WTC11 (cell line): ENCODE data around the gene TWIST2. TPM values are rescaled to one million over a fixed set of nuclear protein-coding genes. Genes with fewer than 3 reads are reported as not detected.

ENCODE experiments used
- ATAC-seq: fragments of 200-7000 bp; cut with Tn5 transposase; 2 replicates; pipeline ENCODE4 v1.10.0; 2021; ENCODE audit warnings: mild to moderate bottlenecking, moderate library complexity
- CTCF ChIA-PET: fragments of 300-600 bp; sonication (Branson Sonifier 250); formaldehyde crosslinking; loops from one replicate; lab custom pipeline; 2021; ENCODE audit warnings: antibody characterized with exemption; lab: Charles Lee
- POLR2A ChIA-PET: fragments of 350-600 bp; sonication (Branson Sonifier 250); formaldehyde crosslinking; loops from one replicate; lab custom pipeline; 2021; ENCODE audit warnings: antibody characterized with exemption; lab: Charles Lee
- DNase-seq: peaks from one replicate; pipeline ENCODE4 v3.0.0; 2021; ENCODE audit warnings: low spot score
- H3K27ac Mint-ChIP-seq: 2 replicates; pipeline ENCODE4 v1.8.0; 2021; ENCODE audit warnings: mixed read lengths
- H3K27me3 Mint-ChIP-seq: 2 replicates; pipeline ENCODE4 v1.8.0; 2021; ENCODE audit warnings: low read depth, mild to moderate bottlenecking, moderate library complexity, mixed read lengths
- H3K36me3 Mint-ChIP-seq: 2 replicates; pipeline ENCODE4 v1.8.0; 2021; ENCODE audit warnings: mixed read lengths
- H3K4me1 Mint-ChIP-seq: 2 replicates; pipeline ENCODE4 v1.8.0; 2022; ENCODE audit warnings: mixed read lengths
- H3K4me3 Mint-ChIP-seq: 2 replicates; pipeline ENCODE4 v1.8.0; 2021; ENCODE audit warnings: mild to moderate bottlenecking, moderate library complexity, mixed read lengths
- H3K9me3 Mint-ChIP-seq: 2 replicates; pipeline ENCODE4 v1.8.0; 2021; ENCODE audit warnings: mixed read lengths
- CDX4 ChIP-seq: fragments of 250-450 bp; sonication (Bioruptor Pico); IDR thresholded peaks from 2 replicates; pipeline ENCODE4 v1.9.0; 2021; ENCODE audit warnings: moderate library complexity, mild to moderate bottlenecking, inconsistent platforms, borderline replicate concordance
- CTCF ChIP-seq: fragments of 200-600 bp; IDR thresholded peaks from 2 replicates; pipeline ENCODE4 v1.8.0; 2022; ENCODE audit warnings: antibody characterized with exemption
- FOXP4 ChIP-seq: sonication (generic); formaldehyde crosslinking; IDR thresholded peaks from 2 replicates; pipeline ENCODE4 v1.8.0; 2022; ENCODE audit warnings: mild to moderate bottlenecking, missing genetic modification reagents
- GABPB1 ChIP-seq: sonication (generic); formaldehyde crosslinking; IDR thresholded peaks from 2 replicates; pipeline ENCODE4 v1.8.1; 2023; ENCODE audit warnings: mild to moderate bottlenecking, missing genetic modification reagents
- GRHL2 ChIP-seq: fragments of 250-450 bp; sonication (Bioruptor Pico); IDR thresholded peaks from 2 replicates; pipeline ENCODE4 v1.8.0; 2022; ENCODE audit warnings: mild to moderate bottlenecking, moderate library complexity; ENCODE audit not compliant: insufficient replicate concordance, severe bottlenecking
- HMGA2 ChIP-seq: fragments of 250-450 bp; sonication (Bioruptor Pico); IDR thresholded peaks from 2 replicates; pipeline ENCODE4 v1.4.0; 2021; ENCODE audit warnings: mild to moderate bottlenecking, moderate library complexity
- IRF1 ChIP-seq: sonication (generic); formaldehyde crosslinking; IDR thresholded peaks from 2 replicates; pipeline ENCODE4 v1.8.0; 2023; ENCODE audit warnings: missing genetic modification reagents
- NFYB ChIP-seq: sonication (generic); formaldehyde crosslinking; conservative IDR thresholded peaks from 2 replicates; pipeline ENCODE4 v1.8.0; 2022; ENCODE audit warnings: low read depth, missing genetic modification reagents
- NR2C2 ChIP-seq: sonication (generic); formaldehyde crosslinking; IDR thresholded peaks from 2 replicates; pipeline ENCODE4 v1.8.0; 2022; ENCODE audit warnings: mild to moderate bottlenecking, missing genetic modification reagents
- PRDM15 ChIP-seq: sonication (generic); formaldehyde crosslinking; IDR thresholded peaks from 2 replicates; pipeline ENCODE4 v1.8.0; 2022; ENCODE audit warnings: missing genetic modification reagents
- SP1 ChIP-seq: sonication (generic); formaldehyde crosslinking; conservative IDR thresholded peaks from 2 replicates; pipeline ENCODE4 v1.8.1; 2022; ENCODE audit warnings: missing genetic modification reagents
- STAT6 ChIP-seq: sonication (generic); formaldehyde crosslinking; conservative IDR thresholded peaks from 2 replicates; pipeline ENCODE4 v1.8.1; 2023; ENCODE audit warnings: mild to moderate bottlenecking, low read depth, missing genetic modification reagents, moderate library complexity
- USF1 ChIP-seq: sonication (generic); formaldehyde crosslinking; IDR thresholded peaks from 2 replicates; pipeline ENCODE4 v1.8.0; 2022; ENCODE audit warnings: mild to moderate bottlenecking, missing genetic modification reagents
- ZNF219 ChIP-seq: sonication (generic); formaldehyde crosslinking; IDR thresholded peaks from 2 replicates; pipeline ENCODE4 v1.8.0; 2023; ENCODE audit warnings: missing genetic modification reagents, mild to moderate bottlenecking, borderline replicate concordance
- ZNF263 ChIP-seq: sonication (generic); formaldehyde crosslinking; IDR thresholded peaks from 2 replicates; pipeline ENCODE4 v1.8.1; 2022; ENCODE audit warnings: low read depth, mild to moderate bottlenecking, moderate library complexity, missing genetic modification reagents
- ZNF512 ChIP-seq: sonication (generic); formaldehyde crosslinking; IDR thresholded peaks from 2 replicates; pipeline ENCODE4 v1.8.1; 2022; ENCODE audit warnings: missing genetic modification reagents, borderline replicate concordance
- ZSCAN18 ChIP-seq: fragments of 250-450 bp; sonication (Bioruptor Pico); IDR thresholded peaks from 2 replicates; pipeline ENCODE4 v2.1.2; 2022; ENCODE audit warnings: mild to moderate bottlenecking, moderate library complexity
- total RNA-seq: library from RNA; stranded (reverse); gene quantifications from 3 replicates; pipeline ENCODE4 v1.2.3, GENCODE V29; 2021

TWIST2 gene
- total RNA-seq, 1 experiment from 2014 or later, result 5.7 TPM

- Mint-ChIP-seq H3K9me3 (0 out of 2 replicates have a peak, but pooled peaks cover 3% of the 10 kb centered on the region), H3K27me3 (no peaks in the 10 kb centered on the region), H3K4me1 (no peaks in the 10 kb centered on the region)
- POLR2A ChIA-PET, result no interaction called here
- CTCF ChIA-PET, result no interaction called here
- no peak for DNase-seq
- no peak for TF ChIP-seq IRF1
- TF ChIP-seq HMGA2 (CRISPR knock-in tag), result no peak
- TF ChIP-seq ZNF219 (CRISPR knock-in tag), result no peak
- TF ChIP-seq ZNF263 (CRISPR knock-in tag), result no peak
- TF ChIP-seq NR2C2 (CRISPR knock-in tag), result no peak
- no peak for TF ChIP-seq NFYB (CRISPR knock-in tag)
- no peak for TF ChIP-seq CDX4 (CRISPR knock-in tag)
- no peak for TF ChIP-seq PRDM15 (CRISPR knock-in tag)
- no peak for TF ChIP-seq CTCF
- no peak for TF ChIP-seq STAT6 (CRISPR knock-in tag)
- TF ChIP-seq, all 79 proteins: peak for 0
- ATAC-seq, result no peak
- H3K4me3 Mint-ChIP-seq, result no peak overlapping the region
- H3K36me3 Mint-ChIP-seq, result no peaks in the 10 kb centered on the region
- no peak overlapping the region for H3K27ac Mint-ChIP-seq
Measured at GRCh38 chr2:238904177-238904576, 56.3 kb downstream of the TWIST2 start.

GRCh38 chr2:238904716-238905115, 56.8 kb downstream of the TWIST2 start:
- no peaks in the 10 kb centered on the region; the same call in 1 of the 2 replicates for H3K27me3 Mint-ChIP-seq
- no peaks in the 10 kb centered on the region for H3K4me1 Mint-ChIP-seq
- no peaks in the 10 kb centered on the region for H3K36me3 Mint-ChIP-seq
- no peak overlapping the region for H3K4me3 Mint-ChIP-seq
- POLR2A ChIA-PET, result no interaction called here
- DNase-seq, result no peak
- no peak for ATAC-seq
- 0 out of 2 replicates have a peak, but pooled peaks cover 3% of the 10 kb centered on the region for H3K9me3 Mint-ChIP-seq
- no peak overlapping the region for H3K27ac Mint-ChIP-seq
- CTCF ChIA-PET, result no interaction called here
- TF ChIP-seq GRHL2, result no peak
- TF ChIP-seq GABPB1 (CRISPR knock-in tag), result no peak
- no peak for TF ChIP-seq SP1 (CRISPR knock-in tag)
- TF ChIP-seq FOXP4, result no peak
- no peak for TF ChIP-seq IRF1
- TF ChIP-seq ZSCAN18 (CRISPR knock-in tag), result no peak
- no peak for TF ChIP-seq NR2C2 (CRISPR knock-in tag)
- TF ChIP-seq USF1 (CRISPR knock-in tag), result no peak
- no peak for TF ChIP-seq NFYB (CRISPR knock-in tag)
- TF ChIP-seq ZNF512 (CRISPR knock-in tag), result no peak
